ENCODE measurements around the gene ACADVL.

ACADVL gene

GRCh38 chr17:7252176-7253043, 32.7 kb downstream of the ACADVL start, which contains the start of gene ELP5:
ELP5 (plus strand) TSS chr17:7252215; CDS start chr17:7252551, 336 bp downstream.
- H3K9me3 ChIP-seq (ENCODE audit: insufficient read depth, low read length) = no peaks in the 10 kb centered on the region
- peaks cover 6% of the 10 kb centered on the region; the same call in 1 of the 2 replicates for H3K36me3 ChIP-seq (ENCODE audit: low read length)
- H3K27me3 ChIP-seq (ENCODE audit: low read length) = no peaks in the 10 kb centered on the region
- H3K79me2 ChIP-seq (ENCODE audit: insufficient read depth, low read length) = peaks cover 52% of the 10 kb centered on the region
- no peaks in the 10 kb centered on the region for H3K9me2 ChIP-seq (replicated peaks; ENCODE audit: insufficient read depth, low read length)
- H3K9ac ChIP-seq (ENCODE audit: low read length) = peak within 1 kb of the TSS; percentile 99
- peak within 1 kb of the TSS; percentile 90 for H3K4me3 ChIP-seq (ENCODE audit: insufficient read depth, low read length, poor library complexity, severe bottlenecking)
- TF ChIP-seq CTCF (IDR thresholded peaks at IDR 0.05; ENCODE audit: insufficient read depth, low read length, poor library complexity, severe bottlenecking) = no peak
- no peak for TF ChIP-seq EZH2phosphoT487 (conservative IDR thresholded peaks at IDR 0.05; ENCODE audit: low read length)
- peak within 1 kb of the TSS; percentile 81 for H3K27ac ChIP-seq (ENCODE audit: low read depth, low read length)
- peak within 1 kb of the TSS; percentile 84 for H3K4me2 ChIP-seq (ENCODE audit: low read depth, low read length, poor library complexity, severe bottlenecking)
- H2AFZ ChIP-seq (ENCODE audit: low read depth, low read length, severe bottlenecking) = peak within 1 kb of the TSS; percentile 57
- H3F3A ChIP-seq (ENCODE audit: insufficient read depth) = 0 out of 2 replicates have a peak, but pooled peaks cover 3% of the 10 kb centered on the region
- H4K20me1 ChIP-seq (ENCODE audit: low read depth, low read length) = no peaks in the 10 kb centered on the region

- TF ChIP-seq EZH2phosphoT487 (conservative IDR thresholded peaks at IDR 0.05; ENCODE audit: low read length) = no peak
- TF ChIP-seq CTCF (IDR thresholded peaks at IDR 0.05; ENCODE audit: insufficient read depth, low read length, poor library complexity, severe bottlenecking) = no peak
- peak overlapping the region; percentile 84 for H3K4me2 ChIP-seq (ENCODE audit: low read depth, low read length, poor library complexity, severe bottlenecking)
- H3F3A ChIP-seq (ENCODE audit: insufficient read depth) = 0 out of 2 replicates have a peak, but pooled peaks cover 3% of the 10 kb centered on the region
- no peaks in the 10 kb centered on the region for H3K9me3 ChIP-seq (ENCODE audit: insufficient read depth, low read length)
- no peaks in the 10 kb centered on the region for H3K27me3 ChIP-seq (ENCODE audit: low read length)
- peak overlapping the region; percentile 74 for H3K4me3 ChIP-seq (ENCODE audit: insufficient read depth, low read length, poor library complexity, severe bottlenecking)
- peak overlapping the region; percentile 99 for H3K9ac ChIP-seq (ENCODE audit: low read length)
- H3K27ac ChIP-seq (ENCODE audit: low read depth, low read length) = peak overlapping the region; percentile 81; the same call in 1 of the 2 replicates
- peak overlapping the region; percentile 57 for H2AFZ ChIP-seq (ENCODE audit: low read depth, low read length, severe bottlenecking)
- peaks cover 6% of the 10 kb centered on the region; the same call in 1 of the 2 replicates for H3K36me3 ChIP-seq (ENCODE audit: low read length)
- no peaks in the 10 kb centered on the region for H3K9me2 ChIP-seq (replicated peaks; ENCODE audit: insufficient read depth, low read length)
- peaks cover 45% of the 10 kb centered on the region for H3K79me2 ChIP-seq (ENCODE audit: insufficient read depth, low read length)
- H4K20me1 ChIP-seq (ENCODE audit: low read depth, low read length) = no peaks in the 10 kb centered on the region
Measured at GRCh38 chr17:7253082-7253481, 33.3 kb downstream of the ACADVL start.

GRCh38 chr17:7254511-7254910, 34.8 kb downstream of the ACADVL start:
- Histone ChIP-seq H3K36me3 (ENCODE audit: low read length) (peaks cover 8% of the 10 kb centered on the region; the same call in 1 of the 2 replicates), H4K20me1 (ENCODE audit: low read depth, low read length) (no peaks in the 10 kb centered on the region), H2AFZ (ENCODE audit: low read depth, low read length, severe bottlenecking) (no peak overlapping the region), H3K79me2 (ENCODE audit: insufficient read depth, low read length) (peaks cover 31% of the 10 kb centered on the region), H3K9ac (ENCODE audit: low read length) (no peak overlapping the region), H3K9me2 (replicated peaks; ENCODE audit: insufficient read depth, low read length) (no peaks in the 10 kb centered on the region), H3F3A (ENCODE audit: insufficient read depth) (0 out of 2 replicates have a peak, but pooled peaks cover 3% of the 10 kb centered on the region), H3K4me2 (ENCODE audit: low read depth, low read length, poor library complexity, severe bottlenecking) (no peak overlapping the region), H3K9me3 (ENCODE audit: insufficient read depth, low read length) (no peaks in the 10 kb centered on the region), H3K27ac (ENCODE audit: low read depth, low read length) (no peak overlapping the region), H3K27me3 (ENCODE audit: low read length) (no peaks in the 10 kb centered on the region), H3K4me3 (ENCODE audit: insufficient read depth, low read length, poor library complexity, severe bottlenecking) (no peak overlapping the region)
- no peak for TF ChIP-seq EZH2phosphoT487 (conservative IDR thresholded peaks at IDR 0.05; ENCODE audit: low read length)
- no peak for TF ChIP-seq CTCF (IDR thresholded peaks at IDR 0.05; ENCODE audit: insufficient read depth, low read length, poor library complexity, severe bottlenecking)
